GM19324 (cell line): ENCODE data around the gene TOP1.

Experiments used
- ATAC-seq: cut with Tn5 transposase; IDR thresholded peaks from one replicate; pipeline ENCODE4 v1.9.1; 2021; ENCODE audit warnings: mild to moderate bottlenecking, moderate library complexity; ENCODE audit not compliant: unreplicated experiment, low FRiP score

TOP1 gene

DNA sequence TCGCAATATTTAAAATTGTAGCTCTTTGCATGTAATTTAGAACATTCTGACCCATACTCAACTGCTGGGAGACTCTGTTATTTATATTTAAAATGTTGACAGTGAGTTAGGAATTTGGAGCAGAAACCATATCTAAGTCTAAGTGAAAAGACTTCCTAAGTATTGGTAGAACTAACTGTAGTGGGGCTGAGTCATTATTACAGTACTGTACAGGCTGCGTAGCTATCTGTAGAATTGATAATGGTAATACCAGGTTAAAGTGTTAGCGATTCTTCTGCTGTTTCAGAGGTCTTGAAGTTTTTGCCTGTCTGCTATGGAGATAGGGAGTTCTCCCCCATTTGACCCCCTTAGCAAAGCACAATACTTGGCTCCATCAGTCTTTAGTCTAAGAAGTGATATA lies 3.6 kb downstream of the TOP1 start:
- ATAC-seq = no peak

DNA sequence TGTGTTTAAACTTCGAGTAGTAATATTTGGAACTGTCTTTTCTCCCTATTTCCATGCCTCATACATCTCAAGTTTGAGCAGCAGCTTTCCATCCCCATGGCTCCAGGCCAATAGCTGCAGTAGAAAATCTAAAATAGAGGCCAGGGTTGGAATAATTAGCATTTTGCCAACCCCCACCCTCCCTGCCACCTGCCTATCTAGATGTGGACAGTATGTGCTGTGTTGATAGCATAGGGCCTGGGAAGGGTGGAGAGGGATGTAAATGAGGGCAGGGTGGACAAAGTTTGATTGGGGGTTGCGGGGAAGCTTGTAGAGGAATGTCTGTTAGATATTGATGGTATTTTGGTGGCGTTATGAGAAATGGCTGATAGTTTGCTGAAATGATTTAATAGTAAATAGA lies 5.6 kb downstream of the TOP1 start:
- no peak for ATAC-seq

DNA sequence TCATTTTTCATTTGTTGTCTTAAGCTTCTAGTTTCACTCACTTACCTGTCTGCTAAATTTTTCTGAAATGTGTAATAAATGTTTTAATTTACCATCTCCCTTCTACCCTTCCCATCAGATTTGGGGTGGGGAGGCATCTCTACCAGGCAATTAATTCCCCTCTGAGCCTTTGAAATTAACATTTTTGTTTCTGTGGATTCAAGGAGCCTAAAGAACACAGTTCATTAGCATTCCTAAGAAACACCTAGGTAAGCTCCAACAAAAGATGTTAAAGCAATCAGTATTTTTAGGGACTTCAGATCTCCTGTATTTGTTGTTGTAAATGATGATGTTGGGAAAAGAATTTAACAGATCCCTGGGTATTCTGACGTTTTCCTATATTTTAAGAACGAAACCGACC lies 6.6 kb downstream of the TOP1 start:
- ATAC-seq = no peak

DNA sequence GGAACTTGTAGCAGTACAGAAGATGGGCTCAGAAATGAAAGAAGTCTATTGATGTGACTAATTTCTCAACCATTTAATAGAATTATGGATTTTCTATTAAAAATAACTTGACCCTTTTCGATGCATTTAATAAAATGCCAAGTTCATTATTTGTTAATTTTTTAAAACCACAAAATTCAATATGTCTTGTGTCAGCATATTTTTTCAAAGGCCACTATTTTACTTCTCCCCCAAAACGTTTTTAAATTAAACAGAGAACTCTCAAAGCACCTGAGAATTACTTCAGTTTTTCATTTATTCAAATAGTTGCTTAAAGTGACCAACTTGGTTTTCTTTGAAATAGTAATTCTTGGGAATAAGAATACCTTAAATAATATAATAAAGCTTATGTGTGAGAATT lies 8.6 kb downstream of the TOP1 start:
- no peak for ATAC-seq

DNA sequence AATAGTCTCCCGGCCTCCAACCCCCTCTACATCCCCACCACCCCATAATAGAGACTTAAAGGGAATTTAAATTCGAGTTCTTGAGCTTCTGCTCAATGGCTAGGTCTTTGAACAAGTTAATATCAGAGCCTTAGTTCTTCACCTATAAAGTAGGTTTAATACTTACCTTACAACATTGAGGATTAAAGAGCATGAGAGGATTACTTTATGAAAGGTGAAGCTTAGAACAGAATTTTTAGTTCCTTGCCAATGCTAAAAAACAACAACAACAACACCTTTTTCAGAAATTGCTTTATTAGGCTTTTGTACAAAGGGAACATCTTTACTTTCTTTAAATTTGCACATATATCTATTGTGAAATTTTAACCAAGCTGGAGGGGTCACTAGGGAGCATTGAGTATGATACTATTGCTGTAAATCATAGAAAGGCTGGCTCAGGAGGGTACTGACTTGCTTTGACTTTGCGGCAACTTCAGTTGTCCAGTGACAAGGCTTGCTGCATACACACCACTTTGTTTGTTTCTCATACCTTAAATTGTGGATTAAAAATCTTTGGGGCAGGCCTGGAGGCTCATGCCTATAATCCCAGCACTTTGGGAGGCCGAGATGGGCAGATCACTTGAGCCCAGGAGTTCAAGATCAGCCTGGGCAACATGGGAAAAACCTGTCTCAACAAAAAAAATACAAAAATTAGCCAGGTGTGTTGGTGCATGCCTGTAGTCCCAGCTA lies 9.7 kb downstream of the TOP1 start:
- no peak for ATAC-seq

DNA sequence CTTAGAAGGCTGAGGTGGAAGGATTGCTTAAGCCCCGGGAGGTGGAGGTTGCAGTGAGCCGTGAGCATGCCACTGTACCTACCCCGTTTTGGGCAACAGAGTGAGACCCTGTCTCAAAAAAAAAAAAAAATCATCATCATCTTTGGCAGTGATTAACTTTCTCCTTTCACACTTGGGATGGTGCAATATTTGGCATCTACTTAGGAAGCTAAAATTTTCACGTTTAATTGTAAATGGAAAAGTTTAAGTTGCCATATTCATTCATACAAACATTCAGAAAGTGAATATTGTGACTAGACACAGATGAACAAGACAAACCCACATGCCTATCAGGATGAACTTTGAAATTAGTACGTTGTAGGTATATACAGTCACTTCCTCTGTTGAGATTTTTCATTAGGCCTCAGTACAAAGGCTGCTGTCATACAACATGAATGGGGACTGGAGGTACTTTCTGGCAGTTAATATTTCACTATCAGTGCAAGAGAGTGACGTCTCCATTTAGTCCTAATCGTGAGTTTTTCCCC lies 10.3 kb downstream of the TOP1 start:
- ATAC-seq = no peak

DNA sequence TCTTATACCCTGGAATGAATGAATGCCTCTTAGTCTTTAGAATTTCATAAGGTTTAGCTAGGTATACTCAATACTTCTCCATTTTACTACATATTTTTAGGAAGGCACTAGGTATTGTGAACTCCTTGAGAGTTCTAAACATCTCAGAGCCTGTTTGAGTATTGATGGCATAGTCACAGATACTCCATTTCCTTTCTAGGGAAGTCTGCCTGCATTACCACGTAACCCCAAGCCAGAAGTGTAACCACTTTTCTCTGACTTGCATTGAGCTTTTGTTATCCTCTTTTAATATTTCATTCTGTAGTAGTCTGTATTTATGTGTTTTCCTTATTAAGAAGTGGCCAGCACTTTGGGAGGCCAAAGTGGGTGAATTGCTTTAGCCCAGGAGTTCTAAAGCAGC lies 12.2 kb downstream of the TOP1 start:
- ATAC-seq = no peak

DNA sequence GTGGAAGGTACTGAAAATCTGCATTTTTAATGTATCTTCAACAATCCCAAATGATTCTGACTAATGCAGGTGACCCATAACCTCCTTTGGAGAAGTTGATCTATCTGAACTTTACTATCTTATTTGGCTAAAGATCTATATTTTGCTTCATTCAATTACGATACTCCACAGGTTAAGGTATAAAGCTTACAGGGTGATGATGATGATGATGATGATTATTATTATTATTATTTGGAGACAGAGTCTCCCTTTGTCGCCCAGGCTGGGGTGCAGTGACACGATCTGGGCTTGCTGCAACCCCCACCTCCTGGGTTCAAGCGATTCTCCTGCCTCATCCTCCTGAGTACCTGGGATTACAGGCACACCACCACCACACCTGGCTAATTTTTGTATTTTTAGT lies 13.1 kb downstream of the TOP1 start:
- ATAC-seq = no peak

DNA sequence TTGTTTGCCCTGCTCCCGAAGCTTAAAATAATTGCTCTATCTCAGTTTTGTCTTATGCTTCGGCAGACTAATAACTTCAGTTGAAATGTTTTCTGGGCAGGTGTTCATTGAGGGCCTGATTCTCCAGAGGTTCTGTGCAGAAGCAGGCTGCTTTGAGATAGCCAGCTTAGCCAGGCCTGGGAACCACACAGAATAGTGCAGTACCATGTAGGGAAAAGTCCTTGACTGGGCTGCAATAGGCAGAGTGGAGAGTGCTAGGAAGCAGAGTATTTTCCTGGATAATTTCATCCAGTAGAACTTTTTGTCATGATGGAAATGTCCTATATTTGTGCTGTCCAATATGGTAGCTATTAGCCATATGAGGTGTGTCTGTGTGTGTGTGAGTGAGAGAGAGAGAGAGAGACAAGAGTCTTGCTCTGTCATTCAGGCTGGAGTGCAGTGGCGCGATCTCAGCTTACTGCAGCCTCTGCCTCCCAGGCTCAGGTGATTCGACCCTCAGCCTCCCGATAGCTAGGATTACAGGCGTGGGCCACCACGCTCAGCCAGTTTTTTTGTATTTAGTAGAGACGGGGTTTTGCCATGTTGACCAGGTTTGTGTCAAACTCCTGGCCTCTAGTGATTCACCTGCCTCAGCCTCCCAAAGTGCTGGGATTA lies 15.9 kb downstream of the TOP1 start:
- ATAC-seq = no peak

DNA sequence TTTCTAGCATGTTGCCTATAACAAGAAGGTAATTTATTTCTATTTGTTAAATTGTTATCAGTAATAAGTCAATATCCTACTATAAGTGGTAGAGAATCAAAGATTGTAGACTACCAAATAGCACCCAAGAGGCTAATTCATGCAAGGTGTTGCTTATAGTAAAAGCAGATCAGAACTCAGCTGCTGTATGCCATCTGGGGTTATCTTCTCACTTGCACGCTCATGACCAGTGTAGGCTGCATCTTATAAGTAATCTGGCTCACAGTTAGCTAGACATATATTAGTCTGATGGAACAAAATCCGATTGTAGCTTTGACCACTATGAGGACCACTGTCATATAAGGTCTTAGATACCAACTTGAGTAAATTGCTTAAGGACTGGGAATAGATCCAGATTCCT lies 17.0 kb downstream of the TOP1 start:
- ATAC-seq = no peak

DNA sequence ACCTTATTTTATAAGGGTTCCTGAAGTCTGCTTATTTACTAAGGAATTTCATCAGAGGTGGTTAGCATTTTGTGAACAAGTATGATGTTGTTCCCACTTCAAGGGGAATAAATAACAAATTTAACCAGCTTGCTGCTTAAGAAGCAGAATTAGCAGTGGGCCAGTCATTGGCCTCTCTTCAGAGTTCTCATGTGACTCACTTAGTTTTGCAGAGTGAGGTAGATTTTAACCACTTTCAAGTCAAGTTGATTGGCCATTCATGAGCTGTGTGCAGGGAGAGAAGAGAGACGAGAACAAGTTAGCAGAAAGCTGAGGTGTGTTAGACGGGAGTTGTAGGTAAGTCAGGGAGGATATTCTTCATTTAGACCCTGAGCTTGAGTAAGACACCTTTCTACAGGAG lies 18.1 kb downstream of the TOP1 start:
- no peak for ATAC-seq

DNA sequence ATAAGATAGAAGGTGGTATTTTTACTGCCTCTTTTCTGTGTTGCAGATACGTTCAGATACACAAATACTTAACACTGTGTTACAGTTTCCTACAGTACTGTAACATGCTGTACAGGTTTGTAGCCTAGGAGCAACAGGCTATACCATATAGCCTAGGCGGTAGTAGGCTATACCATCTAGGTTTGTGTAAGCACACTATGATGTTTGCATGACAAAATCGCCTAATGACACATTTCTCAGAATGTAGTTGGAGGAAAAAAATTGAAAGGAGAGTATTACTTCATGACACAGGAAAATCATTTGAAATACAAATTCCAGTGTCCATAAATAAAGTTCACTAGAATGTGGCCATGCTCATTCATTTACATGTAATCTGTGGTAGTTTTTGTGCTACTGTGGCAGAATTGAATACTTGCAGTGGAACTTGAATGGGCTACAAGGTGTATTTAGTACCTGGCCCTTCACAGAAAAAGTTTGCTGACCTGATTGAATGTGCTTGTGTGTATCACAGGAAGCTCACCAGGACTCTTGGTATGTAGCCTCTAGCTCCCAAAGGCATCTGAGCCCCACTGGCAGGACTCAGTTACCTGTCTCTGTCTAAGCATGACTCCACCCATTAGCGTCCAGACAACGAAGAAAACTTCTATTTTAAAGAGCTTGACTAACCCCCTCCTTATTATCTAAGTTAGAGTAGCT lies 18.8 kb downstream of the TOP1 start:
- ATAC-seq = no peak

DNA sequence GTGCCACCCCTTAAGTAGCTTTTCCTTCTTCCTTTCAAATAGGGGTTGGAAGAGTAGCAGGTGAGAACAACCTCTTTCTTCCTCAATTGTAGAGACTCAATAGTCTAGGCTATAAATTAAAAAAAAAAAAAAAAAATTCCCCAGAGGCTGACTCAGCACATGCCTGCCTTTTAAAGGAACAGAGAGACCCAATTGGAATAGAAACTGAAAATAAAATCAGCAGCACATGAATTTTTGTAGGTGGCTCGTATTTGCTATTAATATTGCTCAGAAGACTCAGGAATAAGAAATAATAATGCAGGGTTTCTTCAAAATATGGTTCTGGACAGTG lies 19.3 kb downstream of the TOP1 start:
- ATAC-seq = no peak

DNA sequence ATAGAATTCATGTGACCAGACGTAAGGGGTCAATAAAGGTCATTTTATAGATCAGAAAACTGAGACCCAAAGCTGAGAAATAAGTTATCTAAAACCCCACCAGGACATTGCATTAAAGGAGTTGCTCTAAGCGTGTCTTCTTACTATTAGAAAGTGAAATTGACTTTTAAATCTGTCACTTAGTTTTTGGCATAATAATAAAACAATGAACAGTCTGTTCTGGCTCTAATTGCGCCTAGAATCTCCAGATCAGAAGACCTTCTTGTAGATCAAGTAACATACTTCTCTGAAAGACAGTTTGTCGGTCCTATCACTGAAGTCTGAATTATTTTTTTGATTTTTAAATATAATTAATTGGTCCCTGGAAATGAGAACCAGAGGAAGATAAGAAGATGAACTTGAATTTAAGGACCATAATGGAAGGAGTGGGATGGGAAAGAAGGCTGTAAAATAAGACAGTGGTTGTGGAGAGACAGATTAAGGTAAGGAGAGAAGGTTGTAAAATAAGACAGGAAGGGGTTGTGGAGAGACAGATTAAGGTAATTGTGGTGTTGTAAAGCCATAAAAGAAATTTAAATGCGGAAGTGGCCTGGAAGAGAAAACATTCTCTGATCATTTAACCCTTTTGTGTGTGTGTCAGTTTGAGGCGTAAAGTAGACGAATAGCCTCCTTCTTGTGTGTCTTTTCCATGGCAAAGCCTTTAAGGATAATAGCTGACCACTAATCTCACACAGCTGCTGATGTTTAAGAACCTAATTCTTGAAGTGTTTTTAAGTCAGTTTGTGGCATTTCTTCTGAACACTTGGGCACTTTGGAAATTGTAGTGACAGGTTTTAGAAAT lies 20.1 kb downstream of the TOP1 start:
- no peak for ATAC-seq

DNA sequence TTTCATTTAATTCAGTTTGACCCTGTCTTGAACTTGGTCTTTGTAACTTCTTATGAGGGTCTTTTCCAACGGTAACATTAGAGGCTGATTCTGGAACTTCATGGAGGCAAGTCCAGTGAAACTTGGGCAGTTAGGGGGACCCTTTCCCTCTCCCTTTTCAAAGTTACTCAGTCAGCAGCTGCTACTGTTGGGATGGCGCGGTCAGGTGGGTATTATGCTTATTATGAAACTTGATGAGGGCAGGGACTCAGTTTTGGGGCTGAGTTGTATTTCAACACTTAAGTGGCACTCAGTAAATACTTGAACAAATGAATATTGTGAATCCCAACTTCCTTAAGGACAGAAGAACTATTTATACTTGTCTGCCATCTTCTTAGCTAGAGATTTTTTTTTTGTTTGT lies 20.8 kb downstream of the TOP1 start:
- ATAC-seq = no peak

DNA sequence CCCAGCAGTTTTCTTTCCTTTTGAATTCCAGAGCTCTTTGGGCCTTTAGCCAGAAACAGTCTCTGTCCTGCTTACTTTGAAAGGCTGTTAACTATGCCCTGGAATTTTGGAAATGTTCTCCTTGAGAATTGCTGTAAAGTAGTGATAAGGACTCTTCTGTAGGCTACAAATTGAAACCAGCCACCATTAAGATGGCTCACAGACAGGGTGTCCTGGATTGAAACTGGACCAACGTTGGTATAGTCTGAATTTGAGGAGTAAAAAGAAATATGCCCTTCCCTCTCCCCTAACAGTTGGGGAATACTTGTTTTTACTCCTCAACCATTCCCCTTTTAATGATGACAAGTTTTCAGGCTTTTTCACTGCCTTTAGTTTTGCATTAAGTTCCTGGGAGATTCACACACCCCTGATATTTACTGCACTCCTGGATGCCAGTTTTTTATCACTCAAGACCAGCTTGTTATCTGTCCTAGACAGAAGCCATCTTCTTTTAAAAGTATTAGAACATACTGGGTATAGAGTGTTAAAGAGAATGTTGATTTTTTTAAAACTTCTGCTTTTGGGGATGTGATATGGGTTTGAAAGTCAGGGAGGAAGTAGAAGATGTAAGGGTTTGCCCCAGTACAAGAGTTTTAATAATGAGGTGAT lies 21.9 kb downstream of the TOP1 start:
- ATAC-seq = no peak

DNA sequence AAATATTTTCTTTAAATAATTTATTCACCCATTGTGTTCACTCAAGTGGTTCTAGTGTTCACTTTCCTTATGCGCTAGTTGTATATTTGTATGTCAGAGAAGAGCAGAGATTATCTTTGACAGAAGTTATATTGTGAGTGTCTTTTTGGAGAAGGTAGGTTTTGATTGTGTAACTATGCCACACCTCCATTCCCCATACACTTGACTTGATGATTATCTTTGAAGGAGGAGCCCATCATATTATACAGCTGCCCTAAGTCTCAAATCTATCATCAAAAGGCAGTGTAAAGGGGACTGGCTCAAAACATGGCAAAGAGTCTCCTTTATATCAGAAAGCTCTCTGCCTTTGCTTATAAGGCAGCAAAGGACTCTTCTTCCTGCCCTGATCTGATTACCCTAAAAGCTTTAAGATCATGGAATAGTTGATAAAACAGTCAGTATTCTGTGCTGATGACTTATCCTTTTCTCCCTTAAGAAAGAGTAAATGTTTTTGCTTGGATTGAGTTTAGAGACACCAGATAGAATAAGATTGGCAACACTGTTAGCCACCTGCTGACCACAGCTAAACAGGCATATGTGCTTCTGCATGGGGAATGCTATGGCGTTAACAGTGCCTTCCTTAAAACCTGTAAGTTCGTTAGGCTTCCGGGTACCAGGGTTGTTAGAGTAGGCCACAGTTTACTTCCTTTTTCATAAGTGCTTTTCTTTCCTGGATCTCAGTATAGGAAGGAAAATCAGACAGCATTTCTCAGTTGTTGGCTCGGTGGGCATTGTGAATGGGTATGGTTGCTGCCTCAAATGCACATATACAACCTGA lies 22.6 kb downstream of the TOP1 start:
- no peak for ATAC-seq

DNA sequence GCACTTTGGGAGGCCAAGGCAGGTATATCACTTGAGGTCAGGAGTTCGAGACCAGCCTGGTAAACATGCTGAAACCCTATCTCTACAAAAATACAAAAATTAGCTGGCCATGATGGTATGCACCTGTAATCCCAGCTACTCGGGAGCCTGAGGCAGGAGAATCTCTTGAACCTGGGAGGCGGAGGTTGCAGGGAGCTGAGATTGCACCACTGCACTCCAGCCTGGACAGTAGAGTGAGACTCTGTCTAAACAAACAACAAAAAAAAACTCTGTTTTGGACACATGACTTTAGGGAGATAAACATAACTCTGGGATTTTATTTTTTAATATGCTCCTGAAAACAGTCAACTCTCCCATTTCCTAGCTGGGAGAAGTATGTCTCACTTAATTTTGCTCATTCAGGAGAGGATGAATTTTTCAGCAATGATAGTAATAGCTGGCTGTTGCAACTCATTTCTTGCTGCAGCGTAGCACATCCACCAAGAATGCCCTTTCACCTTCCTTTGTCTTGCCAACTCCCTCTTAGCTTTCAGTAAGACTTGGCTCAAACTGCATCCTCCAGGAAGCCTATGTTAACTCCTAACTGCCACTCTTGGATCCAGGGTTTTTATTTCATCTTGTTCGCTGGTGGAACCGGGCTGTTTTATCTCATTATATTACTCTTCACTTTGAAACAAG lies 24.3 kb downstream of the TOP1 start:
- no peak for ATAC-seq
